GM23338 (cell line): ENCODE measurements around the gene STAP2. TPM values are rescaled to one million over a fixed set of nuclear protein-coding genes. Genes with fewer than 3 reads are reported as not detected.

Source experiments
- ATAC-seq: fragments of 200-7000 bp; cut with Tn5 transposase; 3 replicates; pipeline ENCODE4 v1.9.1; 2020
- DNase-seq: peaks from one replicate; pipeline ENCODE4 v3.0.0-alpha.2; 2015; ENCODE audit warnings: low spot score
- H2AFZ ChIP-seq: fragments of 200-600 bp; sonication (generic); 2 replicates; pipeline ENCODE4 v1.8.0; 2016; ENCODE audit warnings: antibody characterized with exemption, mild to moderate bottlenecking, moderate library complexity
- H3F3A ChIP-seq: fragments of 200-600 bp; sonication (generic); replicated peaks from 2 replicates; pipeline ENCODE4 v1.8.0; 2017; ENCODE audit warnings: antibody characterized with exemption, mixed run types, low read depth
- H3K27ac ChIP-seq: fragments of 200-600 bp; sonication (generic); 2 replicates; pipeline ENCODE4 v1.6.1; 2016; ENCODE audit warnings: low read depth
- H3K27me3 ChIP-seq: fragments of 200-600 bp; sonication (generic); 2 replicates; pipeline ENCODE4 v1.8.0; 2016; ENCODE audit warnings: mild to moderate bottlenecking, mixed run types, moderate library complexity; ENCODE audit not compliant: insufficient read depth
- H3K36me3 ChIP-seq: fragments of 200-600 bp; sonication (generic); 2 replicates; pipeline ENCODE4 v1.8.0; 2016; ENCODE audit warnings: mild to moderate bottlenecking; ENCODE audit not compliant: insufficient read depth
- H3K4me1 ChIP-seq: fragments of 200-600 bp; sonication (generic); 2 replicates; pipeline ENCODE4 v1.8.0; 2016; ENCODE audit warnings: mild to moderate bottlenecking, moderate library complexity; ENCODE audit not compliant: insufficient read depth
- H3K4me2 ChIP-seq: fragments of 200-600 bp; sonication (generic); 2 replicates; pipeline ENCODE4 v1.7.1; 2017; ENCODE audit warnings: mixed run types
- H3K4me3 ChIP-seq: fragments of 200-600 bp; sonication (generic); 2 replicates; pipeline ENCODE4 v1.6.1; 2016; ENCODE audit warnings: mixed run types
- H3K79me2 ChIP-seq: fragments of 200-600 bp; sonication (generic); replicated peaks from 2 replicates; pipeline ENCODE4 v1.8.0; 2017; ENCODE audit warnings: mild to moderate bottlenecking; ENCODE audit not compliant: insufficient read depth
- H3K9me2 ChIP-seq: fragments of 200-600 bp; sonication (generic); 2 replicates; pipeline ENCODE4 v1.8.0; 2017; ENCODE audit not compliant: insufficient read depth
- H4K20me1 ChIP-seq: fragments of 200-600 bp; sonication (generic); replicated peaks from 2 replicates; pipeline ENCODE4 v1.8.0; 2017; ENCODE audit warnings: mild to moderate bottlenecking; ENCODE audit not compliant: insufficient read depth
- H3K27ac Mint-ChIP-seq: 2 replicates; pipeline ENCODE4 v1.8.0; 2020; ENCODE audit warnings: inconsistent platforms, mild to moderate bottlenecking, moderate library complexity, mixed read lengths
- H3K27me3 Mint-ChIP-seq: 3 replicates; pipeline ENCODE4 v1.8.0; 2022; ENCODE audit warnings: low read depth, mild to moderate bottlenecking, moderate library complexity, mixed read lengths, inconsistent platforms; ENCODE audit not compliant: insufficient read depth, poor library complexity
- H3K36me3 Mint-ChIP-seq: 3 replicates; pipeline ENCODE4 v1.8.0; 2021; ENCODE audit warnings: low read depth, mild to moderate bottlenecking, inconsistent platforms, moderate library complexity, mixed read lengths
- H3K4me1 Mint-ChIP-seq: 3 replicates; pipeline ENCODE4 v1.8.0; 2020; ENCODE audit warnings: mild to moderate bottlenecking, inconsistent platforms, mixed read lengths
- H3K4me3 Mint-ChIP-seq: 3 replicates; pipeline ENCODE4 v1.8.0; 2021; ENCODE audit warnings: moderate library complexity, mild to moderate bottlenecking, inconsistent platforms, mixed read lengths
- H3K9me3 Mint-ChIP-seq: 3 replicates; pipeline ENCODE4 v1.8.0; 2020; ENCODE audit warnings: moderate library complexity, mild to moderate bottlenecking, inconsistent platforms, mixed read lengths
- JUNB ChIP-seq: IDR thresholded peaks from one replicate; pipeline ENCODE4 v1.6.1; 2016; ENCODE audit warnings: antibody characterized with exemption; ENCODE audit not compliant: unreplicated experiment
- NANOG ChIP-seq: IDR thresholded peaks from 2 replicates; pipeline ENCODE4 v1.6.1; 2016; ENCODE audit warnings: antibody characterized with exemption, borderline replicate concordance
- POLR2AphosphoS5 ChIP-seq: IDR thresholded peaks from 2 replicates; pipeline ENCODE4 v1.6.1; 2016; ENCODE audit warnings: antibody characterized with exemption, low read depth
- ZNF114 ChIP-seq: fragments of 250-450 bp; sonication (Bioruptor Pico); IDR thresholded peaks from 2 replicates; pipeline ENCODE4 v1.5.0; 2020; ENCODE audit warnings: mild to moderate bottlenecking, moderate library complexity
- ZNF331 ChIP-seq: fragments of 250-450 bp; sonication (Bioruptor Pico); IDR thresholded peaks from 2 replicates; pipeline ENCODE4 v1.5.0; 2020; ENCODE audit warnings: low read depth, mild to moderate bottlenecking, moderate library complexity
- ZNF462 ChIP-seq: fragments of 250-450 bp; sonication (Bioruptor Pico); IDR thresholded peaks from 2 replicates; pipeline ENCODE4 v1.5.0; 2020; ENCODE audit warnings: mild to moderate bottlenecking, moderate library complexity
- polyA plus RNA-seq: library from polyadenylated mRNA; unstranded; fragments of >200 nt; fragmentation: Nextera tagmentation; extraction: Ambion mirVana; gene quantifications from 2 replicates; pipeline ENCODE4 v1.2.1, GENCODE V29; 2016
- total RNA-seq: library from RNA; depleted of rRNA; stranded (reverse); fragments of >200 nt; shearing (Covaris generic); gene quantifications from 2 replicates; pipeline ENCODE4 v1.2.3, GENCODE V29; 2014
- TF ChIP-seq, protein P1 (sequence below): IDR thresholded peaks from one replicate; pipeline ENCODE4 v1.6.1; 2018; ENCODE audit warnings: antibody characterized with exemption; ENCODE audit not compliant: unreplicated experiment
- TF ChIP-seq, protein P2 (sequence below): IDR thresholded peaks from 2 replicates; pipeline ENCODE4 v1.6.1; 2016; ENCODE audit warnings: antibody characterized with exemption

The STAP2 gene
- total and polyA plus RNA-seq, 2 experiments from 2014 or later: 15.1 to 20.7 TPM

DNA sequence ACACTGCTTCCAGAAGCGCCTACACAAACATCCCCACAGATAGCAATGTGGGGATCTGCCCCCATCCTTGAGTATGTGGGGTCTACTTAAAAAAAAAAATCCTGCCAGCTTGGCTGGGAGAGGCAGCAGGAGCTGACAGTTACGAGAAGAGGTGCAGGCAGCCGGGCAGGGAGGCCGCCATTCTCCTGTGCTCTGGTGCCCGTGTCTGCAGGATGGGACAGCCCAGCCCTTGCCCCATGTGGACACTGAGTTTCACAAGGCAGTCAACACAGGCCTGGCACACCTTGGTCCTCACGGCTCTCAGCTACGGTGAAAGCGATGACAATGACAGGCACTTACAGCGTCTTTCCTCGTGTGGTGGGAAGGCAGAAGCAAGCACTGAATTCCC lies 28.7 kb upstream of the STAP2 start:
- Histone ChIP-seq H3K79me2 (peaks cover 18% of the 10 kb centered on the region; the same call in 1 of the 2 replicates), H4K20me1 (peaks cover 11% of the 10 kb centered on the region; the same call in 1 of the 2 replicates), H3F3A (peaks cover 13% of the 10 kb centered on the region; the same call in 1 of the 2 replicates), H2AFZ (no peak overlapping the region), H3K9me2 (no peaks in the 10 kb centered on the region), H3K36me3 (no peaks in the 10 kb centered on the region), H3K4me3 (no peak overlapping the region), H3K4me1 (peaks cover 10% of the 10 kb centered on the region), H3K4me2 (no peak overlapping the region), H3K27ac (no peak overlapping the region), H3K27me3 (no peaks in the 10 kb centered on the region)
- Mint-ChIP-seq H3K27me3 (peaks cover 30% of the 10 kb centered on the region), H3K4me1 (peaks cover 23% of the 10 kb centered on the region), H3K4me3 (no peak overlapping the region), H3K36me3 (peaks cover 6% of the 10 kb centered on the region; the same call in 1 of the 3 replicates), H3K9me3 (no peaks in the 10 kb centered on the region), H3K27ac (no peak overlapping the region)
- ATAC-seq (no peak), DNase-seq (no peak)
- TF ChIP-seq ZNF114 (no peak), ZNF331 (CRISPR knock-in tag) (no peak), POLR2AphosphoS5 (no peak)
- TF ChIP-seq, protein P1, sequence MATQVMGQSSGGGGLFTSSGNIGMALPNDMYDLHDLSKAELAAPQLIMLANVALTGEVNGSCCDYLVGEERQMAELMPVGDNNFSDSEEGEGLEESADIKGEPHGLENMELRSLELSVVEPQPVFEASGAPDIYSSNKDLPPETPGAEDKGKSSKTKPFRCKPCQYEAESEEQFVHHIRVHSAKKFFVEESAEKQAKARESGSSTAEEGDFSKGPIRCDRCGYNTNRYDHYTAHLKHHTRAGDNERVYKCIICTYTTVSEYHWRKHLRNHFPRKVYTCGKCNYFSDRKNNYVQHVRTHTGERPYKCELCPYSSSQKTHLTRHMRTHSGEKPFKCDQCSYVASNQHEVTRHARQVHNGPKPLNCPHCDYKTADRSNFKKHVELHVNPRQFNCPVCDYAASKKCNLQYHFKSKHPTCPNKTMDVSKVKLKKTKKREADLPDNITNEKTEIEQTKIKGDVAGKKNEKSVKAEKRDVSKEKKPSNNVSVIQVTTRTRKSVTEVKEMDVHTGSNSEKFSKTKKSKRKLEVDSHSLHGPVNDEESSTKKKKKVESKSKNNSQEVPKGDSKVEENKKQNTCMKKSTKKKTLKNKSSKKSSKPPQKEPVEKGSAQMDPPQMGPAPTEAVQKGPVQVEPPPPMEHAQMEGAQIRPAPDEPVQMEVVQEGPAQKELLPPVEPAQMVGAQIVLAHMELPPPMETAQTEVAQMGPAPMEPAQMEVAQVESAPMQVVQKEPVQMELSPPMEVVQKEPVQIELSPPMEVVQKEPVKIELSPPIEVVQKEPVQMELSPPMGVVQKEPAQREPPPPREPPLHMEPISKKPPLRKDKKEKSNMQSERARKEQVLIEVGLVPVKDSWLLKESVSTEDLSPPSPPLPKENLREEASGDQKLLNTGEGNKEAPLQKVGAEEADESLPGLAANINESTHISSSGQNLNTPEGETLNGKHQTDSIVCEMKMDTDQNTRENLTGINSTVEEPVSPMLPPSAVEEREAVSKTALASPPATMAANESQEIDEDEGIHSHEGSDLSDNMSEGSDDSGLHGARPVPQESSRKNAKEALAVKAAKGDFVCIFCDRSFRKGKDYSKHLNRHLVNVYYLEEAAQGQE: no peak

GRCh38 chr19:4366666-4367335 lies 28.2 kb upstream of the STAP2 start:
- Mint-ChIP-seq H3K4me1 (peaks cover 23% of the 10 kb centered on the region), H3K36me3 (peaks cover 10% of the 10 kb centered on the region; the same call in 2 of the 3 replicates), H3K9me3 (no peaks in the 10 kb centered on the region), H3K27me3 (peaks cover 33% of the 10 kb centered on the region), H3K27ac (no peak overlapping the region), H3K4me3 (no peak overlapping the region)
- Histone ChIP-seq H3K27me3 (no peaks in the 10 kb centered on the region), H3K4me1 (peaks cover 10% of the 10 kb centered on the region), H3K9me2 (no peaks in the 10 kb centered on the region), H2AFZ (no peak overlapping the region), H3K4me2 (no peak overlapping the region), H3K27ac (no peak overlapping the region), H3K79me2 (peaks cover 13% of the 10 kb centered on the region; the same call in 1 of the 2 replicates), H3K36me3 (no peaks in the 10 kb centered on the region), H3F3A (peaks cover 13% of the 10 kb centered on the region; the same call in 1 of the 2 replicates), H4K20me1 (peaks cover 11% of the 10 kb centered on the region; the same call in 1 of the 2 replicates), H3K4me3 (no peak overlapping the region)
- no peak for ATAC-seq
- DNase-seq: no peak
- no peak for TF ChIP-seq ZNF331 (CRISPR knock-in tag)
- TF ChIP-seq ZNF462 (CRISPR knock-in tag): no peak
- TF ChIP-seq JUNB: no peak
- TF ChIP-seq, protein P2, sequence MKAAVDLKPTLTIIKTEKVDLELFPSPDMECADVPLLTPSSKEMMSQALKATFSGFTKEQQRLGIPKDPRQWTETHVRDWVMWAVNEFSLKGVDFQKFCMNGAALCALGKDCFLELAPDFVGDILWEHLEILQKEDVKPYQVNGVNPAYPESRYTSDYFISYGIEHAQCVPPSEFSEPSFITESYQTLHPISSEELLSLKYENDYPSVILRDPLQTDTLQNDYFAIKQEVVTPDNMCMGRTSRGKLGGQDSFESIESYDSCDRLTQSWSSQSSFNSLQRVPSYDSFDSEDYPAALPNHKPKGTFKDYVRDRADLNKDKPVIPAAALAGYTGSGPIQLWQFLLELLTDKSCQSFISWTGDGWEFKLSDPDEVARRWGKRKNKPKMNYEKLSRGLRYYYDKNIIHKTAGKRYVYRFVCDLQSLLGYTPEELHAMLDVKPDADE: no peak
- TF ChIP-seq NANOG: no peak
